GM12878 (cell line): Measurements from ENCODE around the gene ELK3.

Experiments used
- POLR2AphosphoS5 ChIP-seq: IDR thresholded peaks from 2 replicates; pipeline ENCODE4 v1.6.1; 2011; ENCODE audit warnings: mild to moderate bottlenecking, low read length, inconsistent platforms
- SRF ChIP-seq, 2 experiments: IDR thresholded peaks; 2 replicates each; pipeline ENCODE4 v1.6.1; 2011; ENCODE audit warnings: low read depth in 2 of 2, low read length in 2 of 2, mild to moderate bottlenecking in 1 of 2, moderate library complexity in 1 of 2
- ZNF24 ChIP-seq: fragments of 450-650 bp; IDR thresholded peaks from 2 replicates; pipeline ENCODE4 v1.6.1; 2017; ENCODE audit warnings: antibody characterized with exemption, mild to moderate bottlenecking

DNA sequence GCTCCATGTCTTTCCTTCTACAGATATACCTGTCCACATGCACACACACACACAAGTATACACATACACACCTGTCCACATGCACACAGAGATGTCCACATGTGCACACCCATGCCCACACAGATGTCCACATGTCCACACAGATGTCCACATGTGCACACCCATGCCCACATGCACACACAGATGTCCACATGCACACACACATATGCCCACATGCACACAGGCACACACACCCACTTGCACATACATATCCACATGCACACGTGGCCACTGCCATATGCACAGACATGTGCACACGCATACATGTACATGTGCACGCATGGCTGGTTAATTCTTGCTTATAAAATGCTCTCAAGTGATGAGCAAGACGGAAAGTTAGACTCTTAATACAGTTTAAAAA lies 32.2 kb downstream of the ELK3 start:
- TF ChIP-seq SRF (IDR thresholded peaks at IDR 0.05; ENCODE audit: low read depth in 2 of 2, low read length in 2 of 2) (no peak), ZNF24 (no peak), POLR2AphosphoS5 (no peak)
